GM12872 (cell line): Measurements from ENCODE around the gene USP9Y.

Source experiments
- CTCF ChIP-seq: IDR thresholded peaks from 3 replicates; pipeline ENCODE4 v1.5.1; 2011; ENCODE audit warnings: low read depth, mild to moderate bottlenecking, low read length, moderate library complexity; ENCODE audit not compliant: insufficient read depth

Gene USP9Y

GRCh38 chrY:12846793-12847192 is 145.8 kb downstream of the USP9Y start:
- no peak for TF ChIP-seq CTCF

GRCh38 chrY:12855791-12856275 is 154.8 kb downstream of the USP9Y start:
- no peak for TF ChIP-seq CTCF

- TF ChIP-seq CTCF = no peak
Measured at GRCh38 chrY:12867960-12868359, 166.9 kb downstream of the USP9Y start.

- TF ChIP-seq CTCF = no peak
Measured at GRCh38 chrY:12896973-12897372, 195.9 kb downstream of the USP9Y start.

GRCh38 chrY:12898604-12899003 is 197.6 kb downstream of the USP9Y start:
- no peak for TF ChIP-seq CTCF

- TF ChIP-seq CTCF = no peak
Measured at GRCh38 chrY:12904618-12905516, 203.8 kb downstream of the USP9Y start, which contains the start of gene DDX3Y. Gene DDX3Y (plus strand): TSS chrY:12904868. CDS start chrY:12904937, 69 bp downstream.

GRCh38 chrY:12905517-12905872 is 204.5 kb downstream of the USP9Y start:
- TF ChIP-seq CTCF = no peak
